Measurements from ENCODE around the gene ENPP3.

The ENPP3 gene

GRCh38 chr6:131636880-131637792 is at the start of gene ENPP3:
Gene ENPP3 (plus strand): TSS chr6:131637302. CDS start chr6:131637385, 83 bp downstream.
- no peak within 1 kb of the TSS for H3K27ac ChIP-seq
- no peak within 1 kb of the TSS for H3K4me3 ChIP-seq (ENCODE audit: low read depth, low read length)
- H3K27me3 ChIP-seq (replicated peaks), result no peaks in the 10 kb centered on the region
- in situ Hi-C loops (cut with HindIII; ENCODE audit: low pct_ligation_motif_present, low sequenced_read_pairs), result no loop called here
- H3K36me3 ChIP-seq (replicated peaks), result no peaks in the 10 kb centered on the region
- DNase-seq, result no peak
- TF ChIP-seq CTCF (IDR thresholded peaks at IDR 0.05; ENCODE audit: low read depth, low read length, missing control alignments), result no peak

- DNase-seq, result no peak
- no peaks in the 10 kb centered on the region for H3K27me3 ChIP-seq (replicated peaks)
- peaks cover 72% of the 10 kb centered on the region for H3K36me3 ChIP-seq (replicated peaks)
- in situ Hi-C loops (cut with HindIII; ENCODE audit: low pct_ligation_motif_present, low sequenced_read_pairs), result no loop called here
- H3K27ac ChIP-seq, result no peak overlapping the region
- H3K4me3 ChIP-seq (ENCODE audit: low read depth, low read length), result no peak overlapping the region
- no peak for TF ChIP-seq CTCF (IDR thresholded peaks at IDR 0.05; ENCODE audit: low read depth, low read length, missing control alignments)
Measured at GRCh38 chr6:131587909-131588308, 49.2 kb upstream of the ENPP3 start.

- no peak for DNase-seq
- peaks cover 67% of the 10 kb centered on the region for H3K36me3 ChIP-seq (replicated peaks)
- H3K27ac ChIP-seq, result no peak overlapping the region
- in situ Hi-C loops (cut with HindIII; ENCODE audit: low pct_ligation_motif_present, low sequenced_read_pairs), result no loop called here
- no peak overlapping the region for H3K4me3 ChIP-seq (ENCODE audit: low read depth, low read length)
- no peaks in the 10 kb centered on the region for H3K27me3 ChIP-seq (replicated peaks)
- no peak for TF ChIP-seq CTCF (IDR thresholded peaks at IDR 0.05; ENCODE audit: low read depth, low read length, missing control alignments)
Measured at GRCh38 chr6:131588643-131589042, 48.5 kb upstream of the ENPP3 start.

GRCh38 chr6:131592935-131593334 is 44.2 kb upstream of the ENPP3 start:
- H3K36me3 ChIP-seq (replicated peaks), result peaks cover 72% of the 10 kb centered on the region
- H3K27me3 ChIP-seq (replicated peaks), result no peaks in the 10 kb centered on the region
- in situ Hi-C loops (cut with HindIII; ENCODE audit: low pct_ligation_motif_present, low sequenced_read_pairs), result no loop called here
- TF ChIP-seq CTCF (IDR thresholded peaks at IDR 0.05; ENCODE audit: low read depth, low read length, missing control alignments), result no peak
- no peak for DNase-seq
- H3K4me3 ChIP-seq (ENCODE audit: low read depth, low read length), result no peak overlapping the region
- H3K27ac ChIP-seq, result no peak overlapping the region

- Histone ChIP-seq H3K36me3 (replicated peaks) (peaks cover 72% of the 10 kb centered on the region), H3K27me3 (replicated peaks) (no peaks in the 10 kb centered on the region), H3K27ac (no peak overlapping the region), H3K4me3 (ENCODE audit: low read depth, low read length) (no peak overlapping the region)
- in situ Hi-C loops (cut with HindIII; ENCODE audit: low pct_ligation_motif_present, low sequenced_read_pairs), result no loop called here
- no peak for DNase-seq
- no peak for TF ChIP-seq CTCF (IDR thresholded peaks at IDR 0.05; ENCODE audit: low read depth, low read length, missing control alignments)
Measured at GRCh38 chr6:131594074-131594473, 43.0 kb upstream of the ENPP3 start.

Data from brain microvascular endothelial cell (primary cell).